Vagina (tissue), 2 donors: ENCODE data around the gene CNGA4.

Experiments
- CTCF ChIP-seq, 3 experiments: fragments of 450-650 bp in 2 of 3; fragments of 200-600 bp in 1 of 3; sonication (generic) in 1 of 3; IDR thresholded peaks; one replicate each; pipeline ENCODE4 v1.5.1; 2017 to 2019; ENCODE audit warnings: antibody characterized with exemption in 3 of 3, mild to moderate bottlenecking in 2 of 3, moderate library complexity in 2 of 3
- POLR2A ChIP-seq, 2 donors: fragments of 450-650 bp; IDR thresholded peaks; one replicate each; pipeline ENCODE4 v1.6.1; 2017; ENCODE audit warnings: antibody characterized with exemption in 2 of 2, mild to moderate bottlenecking in 2 of 2, moderate library complexity in 2 of 2
- POLR2AphosphoS5 ChIP-seq, 2 donors: sonication (generic); formaldehyde crosslinking; IDR thresholded peaks; one replicate each; pipeline ENCODE4 v1.9.0; 2017; ENCODE audit warnings: antibody characterized with exemption in 2 of 2, mild to moderate bottlenecking in 2 of 2, low read depth in 1 of 2; ENCODE audit not compliant: insufficient read depth in 1 of 2

GRCh38 chr11:6200975-6201374, 37.9 kb upstream of the CNGA4 start:
- TF ChIP-seq POLR2AphosphoS5 (IDR thresholded peaks at IDR 0.05; ENCODE audit: insufficient read depth in 1 of 2, low read depth in 1 of 2) (no peak), POLR2A (IDR thresholded peaks at IDR 0.05) (no peak), CTCF (IDR thresholded peaks at IDR 0.05) (no peak)
